SHP77 (cell line): Measurements from ENCODE around the gene SMG1.
"Not testable (repeated sequence)": the region's sequence is repeated elsewhere in the genome, so short reads cannot be mapped to it uniquely, and the experiment has no call there.

Experiments
- DNase-seq, 2 experiments: peaks; one replicate each; lab custom pipeline; 2025; lab: John Stamatoyannopoulos, UW

The SMG1 gene

DNA sequence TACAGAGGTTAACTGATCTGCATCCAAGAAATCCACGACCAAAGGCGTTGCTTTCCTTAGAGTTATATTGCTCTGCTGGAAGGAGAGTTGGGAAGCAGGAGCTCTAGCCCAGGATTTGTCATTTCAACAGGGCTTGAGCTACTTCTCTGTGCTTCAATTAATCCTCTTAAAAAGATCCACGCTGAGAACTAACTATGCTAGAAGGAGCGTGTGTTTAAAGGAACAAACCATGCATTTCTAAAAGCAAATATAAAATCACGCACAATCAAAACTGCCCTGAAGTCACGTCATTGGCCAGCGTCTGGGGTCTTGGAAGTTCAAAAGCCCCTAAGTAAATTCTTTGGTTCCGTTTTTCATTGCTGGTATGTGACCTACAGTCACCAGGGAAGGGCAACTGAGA lies 125.9 kb downstream of the SMG1 start:
- no peak for DNase-seq

GRCh38 chr16:18799500-18799899 lies 126.7 kb downstream of the SMG1 start:
- DNase-seq, result no peak

- no peak for DNase-seq
Observed at GRCh38 chr16:18797746-18798145, 128.5 kb downstream of the SMG1 start.

DNA sequence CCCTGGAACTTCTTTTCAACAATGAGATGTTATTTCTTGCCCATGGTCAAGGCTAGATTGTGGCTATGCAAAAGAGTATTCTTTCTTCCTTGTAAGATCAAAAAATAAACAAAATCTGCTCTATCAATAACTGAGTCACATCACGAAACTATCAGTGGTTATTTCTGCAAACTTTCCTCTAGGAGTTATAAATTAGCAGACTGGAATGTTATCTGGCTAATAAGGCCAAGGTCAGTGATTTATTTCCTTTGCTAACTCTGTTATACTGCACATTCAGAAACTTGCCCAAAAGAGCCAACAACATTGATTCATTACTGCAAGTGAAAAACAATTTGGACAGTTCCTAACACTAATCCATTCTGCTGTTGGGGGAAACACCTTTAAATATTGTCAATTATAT lies 129.8 kb downstream of the SMG1 start:
- DNase-seq, result no peak

GRCh38 chr16:18792836-18793433 lies 133.3 kb downstream of the SMG1 start:
- no peak for DNase-seq

DNA sequence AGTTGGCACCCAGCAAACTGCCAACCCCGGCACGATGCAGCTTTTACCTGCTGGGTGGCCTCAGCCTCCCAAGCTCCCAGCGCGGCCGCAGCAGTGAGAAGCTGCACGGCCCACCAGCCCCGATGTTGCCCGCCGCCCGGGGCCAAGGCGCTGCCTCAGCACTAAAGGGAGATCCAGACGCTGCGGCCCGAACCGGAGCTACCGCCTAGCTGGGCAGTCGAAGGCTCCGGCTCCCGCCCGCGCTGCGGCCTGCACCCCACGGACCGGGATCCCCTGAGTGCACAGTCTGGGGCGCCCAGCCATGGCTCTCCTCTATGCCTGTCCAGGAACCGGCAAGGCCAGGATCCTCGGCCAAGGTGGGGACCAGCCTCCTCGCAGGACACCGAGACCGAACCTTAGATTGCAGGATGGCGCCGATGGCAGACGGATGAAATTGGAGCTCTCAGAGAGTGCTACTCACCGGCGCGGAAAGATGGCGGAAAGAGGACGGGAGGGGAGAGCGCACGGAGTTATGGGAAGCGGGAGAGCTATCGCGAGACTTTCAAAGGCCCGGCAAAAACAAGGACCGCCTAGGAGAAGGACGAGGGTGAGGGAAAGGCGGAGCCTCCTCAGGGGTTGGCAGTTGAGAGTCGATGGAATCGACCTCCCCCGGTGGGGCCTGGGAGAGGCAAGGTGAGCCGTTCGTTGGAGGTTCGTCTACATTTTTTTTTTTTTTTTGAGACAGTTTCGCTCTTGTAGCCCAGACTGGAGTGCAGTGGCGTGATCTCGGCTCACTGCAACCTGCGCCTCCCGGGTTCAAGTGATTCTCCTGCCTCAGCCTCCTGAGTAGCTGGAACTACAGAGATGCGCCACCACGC lies 136.1 kb downstream of the SMG1 start, which contains the start of gene RPS15A:
Gene RPS15A, minus strand, starts transcription at position 485 of the 857 bp plus-strand sequence. CDS start 1,221 bp downstream, outside the sequence.
- peak; percentile 95 for DNase-seq

- DNase-seq, result no peak
Observed at GRCh38 chr16:18789515-18789849, 136.7 kb downstream of the SMG1 start.

- no peak for DNase-seq
Observed at GRCh38 chr16:18788828-18789514, 137.2 kb downstream of the SMG1 start.

GRCh38 chr16:18784917-18785623 lies 141.1 kb downstream of the SMG1 start:
- no peak for DNase-seq

- no peak for DNase-seq
Observed at GRCh38 chr16:18783430-18784341, 142.5 kb downstream of the SMG1 start.

DNA sequence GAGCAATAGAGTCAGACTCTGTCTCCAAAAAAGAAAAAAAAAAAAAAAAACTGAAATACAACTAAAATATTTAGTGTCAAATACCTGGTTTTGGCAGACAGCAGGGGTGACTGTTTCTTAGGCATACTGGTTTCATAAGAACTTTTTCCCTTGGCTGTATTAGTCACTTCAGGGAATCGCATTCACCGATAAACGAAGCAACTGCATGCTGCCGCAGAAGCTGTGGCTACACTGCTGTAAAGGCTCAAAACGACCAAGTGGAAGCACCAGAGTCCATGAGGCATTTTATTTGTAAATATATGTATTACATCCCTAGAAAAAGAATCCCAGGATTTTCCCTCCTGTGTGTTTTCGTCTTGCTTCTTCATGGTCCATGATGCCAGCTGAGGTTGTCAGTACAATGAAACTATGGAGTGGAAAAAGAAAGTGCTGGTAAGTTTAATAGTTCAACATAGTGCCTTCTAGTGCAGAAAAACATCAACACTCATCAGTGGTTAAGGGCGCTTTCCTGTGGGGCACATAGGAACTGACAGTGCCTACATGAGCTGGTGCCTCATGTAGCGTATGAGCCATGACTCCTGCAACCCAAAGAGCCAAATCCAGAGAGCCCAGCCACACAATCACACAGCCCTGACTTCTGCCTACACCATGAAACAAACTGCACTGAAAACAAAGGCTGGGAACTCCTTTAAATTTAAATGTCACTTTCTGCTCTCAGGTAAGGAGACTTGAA lies 143.3 kb downstream of the SMG1 start:
- no peak for DNase-seq

GRCh38 chr16:18781232-18781631 lies 145.0 kb downstream of the SMG1 start:
- DNase-seq, result not testable (repeated sequence)

- not testable (repeated sequence) for DNase-seq
Observed at GRCh38 chr16:18780460-18781026, 145.7 kb downstream of the SMG1 start.

DNA sequence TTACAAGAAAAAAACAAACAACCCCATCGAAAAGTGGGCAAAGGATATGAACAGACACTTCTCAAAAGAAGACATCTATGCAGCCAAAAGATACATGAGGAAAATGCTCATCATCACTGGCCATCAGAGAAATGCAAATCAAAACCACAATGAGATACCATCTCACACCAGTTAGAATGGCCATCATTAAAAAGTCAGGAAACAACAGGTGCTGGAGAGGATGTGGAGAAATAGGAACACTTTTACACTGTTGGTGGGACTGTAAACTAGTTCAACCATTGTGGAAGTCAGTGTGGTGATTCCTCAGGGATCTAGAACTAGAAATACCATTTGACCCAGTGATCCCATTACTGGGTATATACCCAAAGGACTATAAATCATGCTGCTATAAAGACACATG lies 148.5 kb downstream of the SMG1 start:
- not testable (repeated sequence) for DNase-seq

GRCh38 chr16:18776334-18776733 lies 149.9 kb downstream of the SMG1 start:
- DNase-seq, result not testable (repeated sequence)

DNA sequence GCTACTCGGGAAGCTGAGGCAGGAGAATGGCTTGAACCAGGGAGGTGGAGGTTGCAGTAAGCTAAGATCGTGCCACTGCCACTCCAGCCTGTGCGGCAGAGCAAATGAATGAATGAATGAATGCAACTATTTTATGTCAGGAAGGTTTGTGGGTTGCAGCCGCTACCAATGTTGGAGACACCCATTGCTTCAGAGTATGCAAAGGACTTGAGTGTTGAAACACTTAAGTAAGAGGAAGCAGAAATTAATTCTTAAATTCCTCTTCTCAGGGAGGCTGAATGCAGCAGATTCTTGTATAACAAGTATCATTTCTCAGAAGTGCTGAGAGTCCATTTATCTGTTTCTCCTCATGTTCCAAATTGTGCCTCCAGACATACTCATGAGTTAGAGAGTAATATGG lies 151.6 kb downstream of the SMG1 start:
- not testable (repeated sequence) for DNase-seq

DNA sequence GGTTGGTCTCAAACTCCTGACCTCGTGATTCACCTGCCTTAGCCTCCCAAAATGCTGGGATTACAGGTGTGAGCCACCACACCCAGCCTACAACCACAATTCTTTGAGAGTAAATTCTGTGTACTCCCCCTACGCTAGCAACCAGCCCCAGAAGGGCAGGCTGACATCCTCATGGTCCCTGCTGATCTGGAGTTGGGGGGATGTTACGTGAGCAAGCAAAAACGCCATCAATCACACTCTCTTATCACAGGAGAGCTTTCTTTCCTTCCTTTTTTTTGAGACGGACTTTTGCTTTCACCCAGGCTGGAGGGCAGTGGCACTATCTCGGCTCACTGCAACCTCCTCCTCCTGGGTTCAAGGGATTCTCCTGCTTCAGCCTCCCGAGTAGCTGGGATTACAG lies 154.0 kb downstream of the SMG1 start:
- DNase-seq, result not testable (repeated sequence)

DNA sequence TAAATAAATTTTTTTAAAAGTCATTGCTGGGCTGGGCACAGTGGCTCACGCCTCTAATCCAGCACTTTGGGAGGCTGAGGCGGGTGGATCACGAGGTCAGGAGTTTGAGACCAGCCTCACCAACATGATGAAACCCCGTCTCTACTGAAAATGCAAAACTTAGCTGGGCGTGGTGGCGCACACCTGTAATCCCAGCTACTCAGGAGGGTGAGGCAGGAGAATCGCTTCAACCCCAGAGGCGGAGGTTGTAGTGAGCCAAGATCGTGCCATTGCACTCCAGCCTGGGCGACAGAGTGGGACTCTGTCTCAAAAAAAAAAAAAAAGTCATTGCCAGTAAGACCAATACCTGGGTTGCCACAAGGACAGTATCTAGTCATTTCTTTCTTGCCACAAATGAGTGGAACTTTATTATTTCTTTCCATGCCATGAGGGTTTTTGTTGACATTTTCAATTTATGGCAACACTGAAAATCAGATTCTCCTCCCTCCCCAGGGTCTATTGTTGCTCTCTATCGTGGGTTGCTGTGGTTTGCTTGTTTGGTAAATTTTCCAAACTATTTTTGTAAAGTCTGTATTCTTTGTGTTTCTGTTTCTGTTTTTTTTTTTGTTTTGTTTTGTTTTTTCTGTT lies 155.8 kb downstream of the SMG1 start:
- DNase-seq, result not testable (repeated sequence)

DNA sequence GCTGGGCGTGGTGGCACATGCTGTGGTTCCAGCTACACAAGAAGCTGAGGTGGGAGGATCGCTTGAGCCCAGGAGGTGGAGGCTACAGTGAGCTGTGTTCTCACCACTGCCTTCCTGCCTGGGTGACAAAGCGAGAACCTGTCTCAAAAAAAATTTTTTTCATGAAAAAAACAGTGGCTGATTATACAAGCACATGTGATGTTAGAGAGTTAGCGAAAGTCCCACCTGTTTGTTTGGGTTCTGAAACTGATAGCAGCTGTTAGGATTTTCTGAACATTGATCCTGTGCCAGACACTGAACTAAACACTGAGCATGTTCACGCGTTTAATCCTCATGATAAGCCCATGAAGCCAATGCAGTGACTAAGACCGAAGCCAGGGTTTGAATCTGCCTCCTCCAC lies 159.0 kb downstream of the SMG1 start:
- DNase-seq, result not testable (repeated sequence)

DNA sequence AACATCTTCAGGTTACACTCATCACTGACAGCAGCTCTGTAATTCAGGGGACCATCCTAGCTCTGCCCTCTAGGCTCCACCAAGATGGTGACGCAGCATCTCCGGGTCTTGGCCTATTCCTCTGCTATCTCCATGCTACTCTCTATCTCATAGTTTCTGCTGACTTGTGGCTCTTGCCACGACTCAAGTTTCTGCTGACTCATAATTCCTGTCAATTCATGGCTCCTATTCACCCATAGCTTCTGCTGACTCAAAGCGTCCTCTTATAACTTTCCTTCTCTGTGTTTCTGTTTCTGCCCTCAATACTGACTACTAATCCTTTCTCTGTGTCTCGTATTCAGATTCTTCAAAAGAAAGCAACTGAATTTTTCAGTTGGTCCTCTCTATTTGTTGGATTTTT lies 163.5 kb downstream of the SMG1 start:
- DNase-seq, result not testable (repeated sequence)
